ENCODE results near the gene B3GAT1.

- TF ChIP-seq POLR2A (IDR thresholded peaks at IDR 0.05) (no peak), CTCF (IDR thresholded peaks at IDR 0.05) (no peak)
Observed at GRCh38 chr11:134366254-134366653, 45.8 kb downstream of the B3GAT1 start.
